ENCODE measurements around the gene DIDO1.

The DIDO1 gene

GRCh38 chr20:62897666-62898065 is 28.6 kb downstream of the DIDO1 start:
- no peak overlapping the region for H3K4me3 ChIP-seq
- TF ChIP-seq Cebpa-rat (IDR thresholded peaks at IDR 0.05): no peak
- H3K9me3 ChIP-seq: no peaks in the 10 kb centered on the region
- peaks cover 72% of the 10 kb centered on the region for H3K36me3 ChIP-seq
- peaks cover 72% of the 10 kb centered on the region for H3K4me1 ChIP-seq
- no peak overlapping the region for H3K4me2 ChIP-seq
- H3K9ac ChIP-seq: no peak overlapping the region
- H4K20me1 ChIP-seq: peaks cover 56% of the 10 kb centered on the region
- no peaks in the 10 kb centered on the region for H3K27me3 ChIP-seq
- no peak overlapping the region for H3K27ac ChIP-seq

GRCh38 chr20:62896526-62896925 is 29.8 kb downstream of the DIDO1 start:
- Histone ChIP-seq H3K27me3 (no peaks in the 10 kb centered on the region), H3K4me1 (peaks cover 84% of the 10 kb centered on the region), H3K4me3 (no peak overlapping the region), H3K9me3 (no peaks in the 10 kb centered on the region), H3K9ac (no peak overlapping the region), H3K36me3 (peaks cover 69% of the 10 kb centered on the region), H3K27ac (no peak overlapping the region), H3K4me2 (no peak overlapping the region), H4K20me1 (peaks cover 57% of the 10 kb centered on the region)
- no peak for TF ChIP-seq Cebpa-rat (IDR thresholded peaks at IDR 0.05)

DNA sequence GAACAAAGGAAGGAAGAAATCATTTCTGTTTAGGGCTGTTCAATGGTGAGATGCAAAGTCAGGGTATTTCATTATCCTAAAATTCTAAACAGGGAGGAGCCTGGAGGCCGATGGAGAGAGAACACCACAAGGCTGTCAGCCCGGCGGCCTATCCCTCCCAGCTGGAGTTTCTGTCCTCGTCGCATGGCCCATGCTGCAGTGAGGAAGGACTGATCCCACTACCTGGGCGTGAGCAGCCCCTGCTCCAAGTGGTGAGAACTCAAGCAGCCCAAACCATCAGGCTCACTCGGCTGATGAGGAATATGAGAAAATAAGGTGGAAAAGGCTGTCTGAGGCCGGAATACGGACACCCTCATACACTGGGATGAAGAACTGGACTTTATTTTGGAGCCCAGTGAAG is 30.8 kb downstream of the DIDO1 start:
- H3K4me2 ChIP-seq: no peak overlapping the region
- H3K27ac ChIP-seq: 0 out of 2 replicates have a peak overlapping the region, but pooled peaks have one; percentile 10
- TF ChIP-seq Cebpa-rat (IDR thresholded peaks at IDR 0.05): no peak
- H3K9me3 ChIP-seq: no peaks in the 10 kb centered on the region
- H3K36me3 ChIP-seq: peaks cover 66% of the 10 kb centered on the region
- H3K4me1 ChIP-seq: peaks cover 85% of the 10 kb centered on the region
- peaks cover 52% of the 10 kb centered on the region for H4K20me1 ChIP-seq
- no peaks in the 10 kb centered on the region for H3K27me3 ChIP-seq
- no peak overlapping the region for H3K4me3 ChIP-seq
- no peak overlapping the region for H3K9ac ChIP-seq

DNA sequence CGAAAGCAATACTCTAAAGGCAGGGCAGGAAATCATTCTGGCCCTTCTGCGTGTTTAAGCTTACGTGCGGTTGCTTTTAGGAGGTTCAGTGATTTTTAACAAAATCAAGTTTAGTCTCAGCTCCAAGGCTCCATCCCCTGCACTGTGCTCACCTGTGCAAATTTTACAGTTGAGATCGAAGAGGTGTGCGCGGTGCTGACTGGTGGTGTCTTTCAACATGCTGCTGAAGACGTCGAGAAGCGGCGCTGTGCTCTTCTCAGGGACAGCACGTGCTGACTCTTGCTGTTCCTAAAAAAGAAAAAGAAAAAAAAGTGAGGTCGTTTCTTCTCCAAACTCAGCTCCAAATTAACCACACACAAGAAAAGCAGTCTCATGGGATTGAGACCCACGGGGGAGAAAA is 32.0 kb downstream of the DIDO1 start:
- Histone ChIP-seq H3K27me3 (no peaks in the 10 kb centered on the region), H3K9ac (no peak overlapping the region), H3K27ac (no peak overlapping the region), H3K4me2 (peak overlapping the region; percentile 86), H3K4me3 (no peak overlapping the region), H4K20me1 (peaks cover 41% of the 10 kb centered on the region), H3K9me3 (no peaks in the 10 kb centered on the region), H3K36me3 (peaks cover 79% of the 10 kb centered on the region), H3K4me1 (peaks cover 85% of the 10 kb centered on the region)
- TF ChIP-seq Cebpa-rat (IDR thresholded peaks at IDR 0.05): no peak

DNA sequence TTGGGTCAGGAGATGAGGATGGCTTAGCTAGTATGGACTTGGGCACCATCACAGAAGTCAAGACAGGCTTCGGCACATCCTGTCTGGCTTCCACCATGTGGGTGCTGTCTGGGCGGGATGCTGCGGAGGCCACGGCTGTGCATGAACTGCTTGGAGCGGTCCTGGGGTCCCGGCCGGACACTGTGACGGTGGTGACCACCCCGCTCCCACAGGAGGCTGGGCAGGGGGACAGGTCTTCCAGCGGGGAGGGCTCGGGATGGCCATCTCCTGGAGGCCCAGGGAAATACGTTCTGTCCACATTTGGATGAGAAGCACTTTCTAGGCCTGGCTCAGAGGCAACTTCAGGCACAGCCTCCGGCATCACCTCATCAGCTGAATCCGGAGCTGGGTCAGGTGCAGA is 32.6 kb downstream of the DIDO1 start:
- Histone ChIP-seq H3K4me2 (peak overlapping the region; percentile 86), H3K27ac (no peak overlapping the region), H3K4me1 (peaks cover 85% of the 10 kb centered on the region), H3K4me3 (no peak overlapping the region), H3K27me3 (no peaks in the 10 kb centered on the region), H3K36me3 (peaks cover 84% of the 10 kb centered on the region), H3K9me3 (no peaks in the 10 kb centered on the region), H3K9ac (no peak overlapping the region), H4K20me1 (peaks cover 35% of the 10 kb centered on the region)
- no peak for TF ChIP-seq Cebpa-rat (IDR thresholded peaks at IDR 0.05)

DNA sequence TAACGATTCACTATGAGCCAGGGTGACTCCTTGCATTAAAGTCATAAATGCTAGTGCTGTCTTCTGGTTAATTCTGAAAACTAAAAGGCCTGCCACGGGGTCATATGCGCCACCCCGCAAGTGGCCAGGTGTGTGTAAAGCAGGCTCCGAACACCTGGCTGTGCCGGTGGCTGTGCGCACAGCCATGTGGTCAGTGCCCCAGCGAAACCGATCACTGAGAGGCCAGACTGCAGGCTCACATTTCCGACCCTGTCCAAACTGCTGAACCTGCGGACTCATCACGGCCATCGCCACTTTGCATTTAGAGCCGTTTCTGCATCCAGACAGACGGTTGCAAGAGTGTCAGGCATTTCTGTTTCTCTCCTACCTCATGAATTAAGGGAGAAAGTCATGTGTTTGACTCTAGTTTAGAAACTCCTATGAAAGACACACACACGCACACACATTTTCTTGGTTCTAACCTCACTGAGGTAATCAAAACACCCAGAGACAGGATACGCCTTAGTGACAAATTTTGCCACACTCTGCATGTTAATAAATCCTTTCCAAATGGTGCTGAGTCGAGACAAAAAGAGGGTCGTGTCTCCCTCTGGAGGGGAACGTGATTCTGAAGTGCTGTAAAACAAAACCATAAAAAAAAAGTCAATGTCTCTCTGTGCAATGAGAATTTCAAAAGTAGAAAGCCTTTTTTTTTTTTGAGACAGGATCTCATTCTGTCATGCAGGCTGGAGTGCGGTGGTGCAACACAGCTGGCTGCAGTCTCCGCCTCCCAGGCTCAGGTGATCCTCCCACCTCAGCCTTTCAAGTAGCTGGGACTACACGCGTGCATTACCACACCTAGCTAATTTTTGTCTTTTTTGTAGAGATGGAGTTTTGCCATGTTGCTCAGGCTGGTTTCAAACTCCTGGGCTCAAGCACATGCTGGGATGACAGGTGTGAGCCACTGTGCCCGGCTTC is 33.7 kb downstream of the DIDO1 start:
- Histone ChIP-seq H3K4me3 (no peak overlapping the region), H3K9me3 (no peaks in the 10 kb centered on the region), H3K27me3 (no peaks in the 10 kb centered on the region), H3K27ac (no peak overlapping the region), H3K9ac (no peak overlapping the region), H4K20me1 (peaks cover 24% of the 10 kb centered on the region), H3K36me3 (peaks cover 89% of the 10 kb centered on the region), H3K4me1 (peaks cover 85% of the 10 kb centered on the region), H3K4me2 (peak overlapping the region; percentile 86)
- TF ChIP-seq Cebpa-rat (IDR thresholded peaks at IDR 0.05): no peak

DNA sequence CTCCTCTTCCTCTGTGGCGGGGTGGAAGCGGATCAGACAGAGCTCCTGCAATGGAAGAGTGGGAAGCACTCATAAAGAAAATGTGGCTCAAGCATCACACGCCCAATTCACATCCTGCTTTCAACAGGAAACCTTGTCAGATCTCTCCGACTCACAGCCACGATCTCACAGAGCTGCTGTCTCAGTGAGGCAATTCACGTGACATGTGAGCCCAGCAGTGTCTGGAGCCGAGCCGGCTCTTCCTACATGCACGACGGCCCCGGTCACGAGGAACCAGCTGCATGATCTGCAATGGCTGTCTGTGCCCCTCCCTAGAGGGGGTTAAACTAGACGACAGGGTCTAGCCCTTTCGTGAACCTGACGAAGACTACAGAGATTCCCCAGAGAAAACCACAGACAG is 35.2 kb downstream of the DIDO1 start:
- no peaks in the 10 kb centered on the region for H3K27me3 ChIP-seq
- no peaks in the 10 kb centered on the region for H3K9me3 ChIP-seq
- H3K9ac ChIP-seq: peak overlapping the region; percentile 69
- peaks cover 99% of the 10 kb centered on the region for H3K4me1 ChIP-seq
- TF ChIP-seq Cebpa-rat (IDR thresholded peaks at IDR 0.05): no peak
- peak overlapping the region; percentile 75 for H3K27ac ChIP-seq
- peaks cover 22% of the 10 kb centered on the region for H4K20me1 ChIP-seq
- peak overlapping the region; percentile 86 for H3K4me2 ChIP-seq
- peak overlapping the region; percentile 37 for H3K4me3 ChIP-seq
- H3K36me3 ChIP-seq: peaks cover 89% of the 10 kb centered on the region

DNA sequence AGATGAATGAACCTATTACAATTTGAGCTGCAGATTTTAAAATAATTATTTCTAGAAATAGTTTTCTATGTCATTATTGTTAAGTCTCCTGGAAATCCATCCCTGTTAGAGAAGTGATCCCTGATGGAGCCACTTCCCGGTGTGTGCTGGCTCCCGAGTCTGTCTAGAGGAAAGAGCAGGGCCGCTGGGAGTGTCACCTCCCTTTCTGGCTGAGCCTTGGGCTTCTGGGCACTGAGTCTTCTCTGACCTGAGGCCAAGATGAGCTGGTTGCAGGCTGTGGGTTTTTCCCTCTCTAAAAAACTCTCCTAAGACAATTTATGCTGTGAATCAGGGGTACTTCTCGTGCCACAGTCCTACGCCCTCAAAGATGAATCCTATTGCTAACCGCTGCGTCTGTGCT is 35.9 kb downstream of the DIDO1 start:
- peaks cover 100% of the 10 kb centered on the region for H3K4me1 ChIP-seq
- H3K27ac ChIP-seq: peak overlapping the region; percentile 75
- H3K36me3 ChIP-seq: peaks cover 89% of the 10 kb centered on the region
- H3K4me2 ChIP-seq: peak overlapping the region; percentile 86
- H3K9me3 ChIP-seq: no peaks in the 10 kb centered on the region
- peak overlapping the region; percentile 69 for H3K9ac ChIP-seq
- no peaks in the 10 kb centered on the region for H3K27me3 ChIP-seq
- TF ChIP-seq Cebpa-rat (IDR thresholded peaks at IDR 0.05): no peak
- H4K20me1 ChIP-seq: peaks cover 22% of the 10 kb centered on the region
- peak overlapping the region; percentile 37 for H3K4me3 ChIP-seq

- Histone ChIP-seq H3K36me3 (peaks cover 85% of the 10 kb centered on the region), H3K27me3 (no peaks in the 10 kb centered on the region), H3K4me2 (peak overlapping the region; percentile 86), H3K4me3 (no peak overlapping the region; the same call in 1 of the 2 replicates), H3K27ac (peak overlapping the region; percentile 75), H3K4me1 (peaks cover 94% of the 10 kb centered on the region), H3K9me3 (no peaks in the 10 kb centered on the region), H4K20me1 (peaks cover 22% of the 10 kb centered on the region), H3K9ac (peak overlapping the region; percentile 69)
- no peak for TF ChIP-seq Cebpa-rat (IDR thresholded peaks at IDR 0.05)
Measured at GRCh38 chr20:62889871-62890270, 36.4 kb downstream of the DIDO1 start.

- Histone ChIP-seq H3K9me3 (no peaks in the 10 kb centered on the region), H3K9ac (peak overlapping the region; percentile 69; the same call in 1 of the 2 replicates), H3K4me3 (no peak overlapping the region), H3K27me3 (no peaks in the 10 kb centered on the region), H3K27ac (peak overlapping the region; percentile 75), H3K36me3 (peaks cover 80% of the 10 kb centered on the region), H3K4me1 (peaks cover 90% of the 10 kb centered on the region), H3K4me2 (peak overlapping the region; percentile 86), H4K20me1 (peaks cover 22% of the 10 kb centered on the region)
- no peak for TF ChIP-seq Cebpa-rat (IDR thresholded peaks at IDR 0.05)
Measured at GRCh38 chr20:62889411-62889810, 36.9 kb downstream of the DIDO1 start.
